NCI-H1105 treated with DMSO at 0.1 percent for 48 hours (cell line): ENCODE results near the gene CEPT1.
"Not testable (repeated sequence)": the region's sequence is repeated elsewhere in the genome, so short reads cannot be mapped to it uniquely, and the experiment has no call there.

Experiments
- DNase-seq: peaks from one replicate; lab custom pipeline; 2025; lab: John Stamatoyannopoulos, UW

Gene CEPT1

DNA sequence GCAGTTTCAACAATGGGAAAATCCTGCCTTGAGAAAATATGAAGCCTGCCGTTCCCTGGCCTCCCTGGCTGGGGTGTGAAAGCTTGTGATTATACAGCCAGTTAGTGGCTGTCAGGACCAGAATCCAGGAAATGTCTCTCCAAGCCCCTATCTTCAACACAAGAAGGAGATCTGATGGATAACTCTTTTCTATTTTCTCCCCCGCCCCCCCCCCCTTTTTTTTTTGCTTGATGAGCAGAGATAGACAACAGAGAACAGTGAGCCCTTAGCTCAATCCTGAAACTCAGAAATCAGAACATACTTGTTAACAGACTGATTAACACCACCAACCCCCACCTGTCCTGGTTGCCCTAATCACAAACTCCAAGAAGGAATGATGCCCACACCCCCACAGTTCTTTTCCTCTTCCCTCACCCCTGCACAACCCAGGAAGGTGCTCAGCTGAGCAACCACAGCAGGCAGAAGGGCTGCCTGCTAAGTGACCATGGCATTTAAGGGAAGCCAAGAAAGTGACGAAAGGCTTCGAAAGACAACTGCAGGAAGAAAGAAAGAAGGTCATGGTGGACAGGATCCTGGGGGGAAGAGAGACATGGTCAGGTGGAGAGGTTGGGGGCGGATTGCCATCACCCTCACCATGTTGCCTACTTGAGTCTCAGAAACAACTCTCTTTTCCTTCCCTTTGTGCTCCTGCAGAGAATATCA is 72.8 kb downstream of the CEPT1 start:
- DNase-seq = no peak

DNA sequence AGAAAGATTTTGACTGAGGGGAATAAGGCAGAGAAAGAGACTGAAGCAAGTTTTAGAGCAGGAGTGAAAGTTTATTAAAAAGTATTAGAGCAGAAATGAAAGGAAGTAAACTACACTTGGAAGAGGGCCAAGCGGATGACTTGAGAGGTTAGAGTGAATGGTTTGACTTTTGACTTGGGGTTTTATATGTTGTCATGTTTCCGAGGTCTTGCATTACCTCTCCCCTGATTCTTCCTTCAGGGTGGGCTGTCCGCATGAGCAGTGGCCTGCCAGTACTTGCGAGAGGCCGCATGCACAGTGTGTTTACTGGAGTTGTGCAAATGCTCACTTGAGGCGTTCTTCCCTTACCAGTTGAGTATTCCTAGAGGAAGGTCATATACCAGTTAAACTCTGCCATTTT is 73.4 kb downstream of the CEPT1 start:
- DNase-seq = no peak

DNA sequence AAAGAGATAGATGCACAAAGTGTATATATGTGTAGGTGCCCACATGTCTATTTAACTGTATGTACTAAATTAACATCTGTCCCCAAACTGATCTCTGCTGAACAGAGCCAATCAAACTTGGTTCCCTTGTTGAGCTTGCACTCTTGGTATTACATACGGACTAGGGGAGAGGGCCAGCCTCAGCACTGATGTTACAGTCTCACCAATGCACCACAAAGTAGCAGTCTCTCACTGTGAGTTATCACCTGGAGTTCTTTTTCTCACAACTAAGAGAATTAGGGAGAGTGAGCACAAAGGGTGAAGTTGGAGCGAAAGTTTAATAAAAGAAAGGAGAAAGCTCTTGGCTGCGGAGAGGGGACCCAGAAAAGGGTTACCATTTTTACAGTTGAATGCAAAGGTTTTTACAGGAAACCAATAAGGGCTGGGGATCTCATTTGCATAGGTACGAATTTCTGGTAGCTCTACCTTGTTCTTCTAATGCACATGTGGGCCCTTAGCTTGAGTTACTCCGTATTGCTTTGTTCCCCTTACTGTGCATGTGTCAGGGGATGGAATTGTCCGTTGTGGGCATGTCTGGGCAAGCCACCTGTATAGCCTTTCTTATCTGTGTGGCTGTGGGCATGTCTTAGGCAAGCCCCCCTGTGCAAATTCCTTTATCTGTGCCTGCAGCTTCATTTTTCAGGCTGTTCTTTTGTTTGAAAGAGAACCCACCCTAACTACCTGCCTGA is 74.2 kb downstream of the CEPT1 start:
- no peak for DNase-seq

DNA sequence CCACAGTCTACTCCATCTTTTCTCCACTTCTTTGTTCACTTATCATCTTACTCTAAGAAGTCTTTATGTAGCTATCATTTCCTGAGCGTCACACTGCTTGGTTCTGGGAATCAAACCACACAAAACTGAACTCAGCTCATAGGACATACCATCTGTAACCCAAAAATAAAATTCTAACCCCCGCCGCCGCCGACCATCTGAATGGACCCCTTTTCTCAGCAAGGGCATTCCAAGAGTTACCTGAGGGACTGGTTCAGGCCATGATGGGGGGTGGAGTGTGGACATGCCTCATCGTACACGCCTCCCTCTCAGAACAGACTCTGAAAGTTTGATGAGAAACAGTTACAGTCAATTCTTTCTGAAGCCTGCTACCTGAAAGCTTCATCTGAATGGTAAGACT is 74.9 kb downstream of the CEPT1 start:
- no peak for DNase-seq

DNA sequence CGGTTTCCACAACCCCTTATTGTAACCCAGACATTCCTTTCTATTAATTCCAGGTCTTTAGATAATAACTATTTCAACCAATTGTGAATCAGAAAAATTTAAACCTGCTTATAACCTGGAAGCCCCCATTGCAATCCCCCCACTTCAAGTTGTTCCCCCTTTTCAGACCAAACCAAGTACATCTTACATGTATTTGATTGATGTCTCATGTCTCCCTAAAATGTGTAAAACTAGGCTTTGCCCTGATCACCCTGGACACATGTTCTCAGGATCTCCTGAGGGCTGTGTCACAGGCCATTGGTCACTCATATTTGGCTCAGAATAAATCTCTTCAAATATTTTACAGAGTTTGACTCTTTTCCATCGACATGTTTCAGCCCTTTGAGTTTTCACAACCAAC is 75.3 kb downstream of the CEPT1 start:
- DNase-seq = not testable (repeated sequence)

DNA sequence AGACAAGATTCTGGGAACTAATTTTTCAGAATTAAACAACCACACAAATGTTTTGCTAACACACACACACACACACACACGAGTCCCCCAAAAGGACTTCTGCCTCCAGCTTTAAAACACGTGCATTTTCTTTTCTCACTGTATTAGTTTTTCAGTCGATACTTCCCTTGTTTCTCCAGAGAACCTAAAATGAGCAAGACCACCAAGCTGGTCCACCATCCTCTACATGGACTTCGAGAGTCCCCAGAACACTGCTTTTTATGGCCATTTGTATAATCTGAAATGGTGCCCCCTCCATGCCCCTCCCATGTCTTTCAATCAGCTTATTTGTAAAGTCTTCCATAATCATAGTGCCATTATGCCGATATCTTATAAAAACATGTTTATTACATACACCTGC is 76.7 kb downstream of the CEPT1 start:
- DNase-seq = no peak

DNA sequence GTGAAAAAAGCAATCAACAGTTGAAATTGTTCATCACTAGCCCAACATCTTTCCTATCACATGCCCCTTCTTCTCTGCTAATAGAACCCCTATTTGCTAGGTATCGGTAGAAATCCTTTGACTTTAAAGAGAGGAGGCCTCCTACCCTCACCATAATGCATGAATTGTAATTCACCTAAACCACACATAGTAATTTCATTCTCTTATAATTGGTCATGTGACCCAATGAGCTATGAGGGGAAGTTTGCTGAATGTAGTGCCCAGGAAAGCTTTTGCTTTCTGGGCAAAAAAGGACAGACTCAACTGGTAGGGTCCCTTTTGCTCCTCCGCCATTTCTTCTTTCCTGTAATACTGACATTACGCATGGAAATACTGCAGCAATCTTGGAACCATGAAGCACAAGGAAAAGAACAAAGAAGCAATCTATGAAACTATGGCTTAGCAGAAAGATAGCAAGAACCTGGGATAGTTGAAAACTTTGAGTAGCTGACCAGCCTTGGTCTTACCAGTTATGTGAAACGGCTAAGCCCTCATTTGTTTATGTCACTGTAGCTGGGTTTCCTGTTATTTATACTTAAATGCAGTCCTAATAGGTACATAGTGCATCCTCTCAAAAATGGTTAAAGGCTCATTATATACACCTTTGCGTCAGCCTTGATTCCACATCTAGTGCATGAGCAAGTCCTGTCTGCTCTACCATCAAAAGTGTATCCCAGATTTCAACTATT is 77.3 kb downstream of the CEPT1 start:
- no peak for DNase-seq

DNA sequence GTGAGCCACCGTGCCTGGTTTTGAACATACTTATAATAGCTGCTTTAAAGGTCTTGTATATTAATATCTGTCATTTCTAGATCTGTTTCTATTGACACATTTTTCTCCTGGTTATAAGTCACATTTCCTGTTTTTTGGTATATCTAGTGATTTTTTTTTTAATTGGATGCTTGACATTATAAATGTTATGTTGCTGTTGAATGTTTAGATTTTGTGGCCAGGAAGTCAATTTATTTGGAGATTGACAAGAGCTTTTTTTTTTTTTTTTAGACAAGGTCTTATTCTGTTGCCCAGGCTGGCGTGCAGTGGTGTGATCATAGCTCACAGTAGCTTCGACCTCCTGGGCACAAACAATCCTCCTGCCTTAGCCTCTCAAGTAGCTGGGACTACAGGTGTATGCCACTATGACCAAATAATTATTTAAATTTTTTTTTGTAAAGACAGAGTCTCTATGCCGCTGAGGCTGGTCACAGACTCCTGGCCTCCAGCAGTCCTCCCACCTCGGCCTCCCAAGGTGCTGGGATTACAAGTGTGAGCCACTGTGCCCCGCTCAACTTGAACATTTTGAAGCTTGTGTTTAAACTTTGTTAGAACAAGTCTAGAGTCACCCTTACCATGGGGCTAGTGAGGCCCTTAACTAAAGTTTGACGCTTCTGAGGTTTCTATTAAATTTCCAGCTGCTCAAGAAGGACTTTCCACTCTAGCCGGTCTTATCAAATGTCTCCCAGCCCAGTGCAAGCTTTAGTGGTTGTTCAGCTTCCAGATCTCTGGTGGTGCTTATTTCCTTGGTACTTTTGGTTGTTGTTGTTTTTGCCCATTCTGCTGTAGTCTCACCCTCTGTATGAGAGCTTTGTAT is 78.9 kb downstream of the CEPT1 start:
- no peak for DNase-seq

DNA sequence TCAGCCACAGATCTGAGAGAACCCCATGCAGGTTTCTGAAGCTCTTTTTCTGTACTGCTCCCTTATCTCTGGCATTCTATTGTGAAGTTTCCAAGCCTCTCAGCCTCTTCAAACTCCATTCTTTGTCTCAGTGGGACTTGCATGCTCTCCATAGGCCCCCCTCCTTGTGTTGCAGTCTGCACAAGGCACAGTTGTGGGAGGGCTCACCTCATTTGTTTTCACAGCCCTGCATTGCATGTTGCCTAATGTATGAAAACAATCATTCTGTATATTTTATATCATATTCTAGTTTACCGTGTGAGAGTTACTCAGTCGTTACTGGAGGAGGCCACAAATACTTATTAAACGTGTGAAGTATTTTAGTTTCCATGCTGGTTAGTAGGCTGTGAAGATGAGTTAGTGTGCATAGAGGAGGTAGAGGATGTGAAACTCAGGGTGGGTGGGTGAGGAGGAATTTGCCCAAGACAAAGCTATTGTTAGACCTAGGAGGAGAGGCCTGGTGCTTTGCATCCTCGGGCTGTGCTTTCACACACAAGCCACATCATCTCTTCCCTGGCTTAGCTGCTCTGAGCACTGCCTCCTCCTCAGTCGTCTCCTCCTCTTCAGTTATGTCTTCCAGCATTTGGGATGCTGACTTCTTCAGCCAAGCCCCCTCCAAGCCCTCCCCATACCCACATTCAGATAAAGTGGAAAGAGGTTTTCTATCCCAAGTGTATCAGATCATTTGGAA is 79.7 kb downstream of the CEPT1 start:
- no peak for DNase-seq

DNA sequence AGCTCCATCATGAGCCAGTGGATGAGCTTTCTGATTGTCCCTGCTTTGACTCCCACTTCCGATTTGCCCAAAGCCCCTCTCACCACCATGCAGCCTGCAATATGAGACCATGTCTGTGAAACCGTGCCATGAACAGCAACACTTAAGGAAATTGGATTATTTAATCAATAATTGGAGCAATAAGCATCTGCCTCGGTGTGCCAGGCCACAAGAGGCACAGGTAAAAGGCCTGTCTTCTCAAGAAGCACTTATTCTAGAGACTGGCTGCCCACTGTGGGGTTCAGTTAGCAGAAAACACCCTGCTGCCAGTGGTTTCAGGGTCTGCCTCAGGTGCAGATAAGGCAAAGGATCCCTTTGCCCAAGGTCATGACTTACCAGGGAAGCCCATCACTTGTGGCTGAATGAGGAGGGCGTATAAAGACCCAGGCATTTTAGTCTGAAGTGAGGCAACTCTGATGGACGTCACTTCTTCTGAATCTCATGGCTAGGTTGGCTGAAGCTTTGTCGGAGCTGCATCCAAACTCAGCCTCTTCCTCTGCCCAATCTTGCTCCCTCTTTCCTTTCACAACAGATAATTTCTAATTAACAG is 80.4 kb downstream of the CEPT1 start:
- DNase-seq = no peak

DNA sequence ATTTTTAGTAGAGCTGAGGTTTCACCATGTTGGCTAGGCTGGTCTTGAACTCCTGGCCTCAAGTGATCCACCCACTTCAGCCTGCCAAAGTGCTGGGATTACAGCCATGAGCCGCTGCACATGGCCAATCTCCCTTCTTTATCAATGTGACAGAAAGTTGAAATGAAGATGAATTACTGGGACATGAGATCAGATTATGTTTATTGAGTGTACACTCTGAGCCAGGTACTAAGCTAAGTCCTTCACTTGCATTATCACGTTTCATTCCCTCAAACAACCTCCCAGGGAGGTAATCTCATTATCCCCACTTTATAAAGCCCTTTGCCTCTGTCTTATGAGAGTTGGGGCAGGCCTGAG is 81.2 kb downstream of the CEPT1 start:
- DNase-seq = no peak

DNA sequence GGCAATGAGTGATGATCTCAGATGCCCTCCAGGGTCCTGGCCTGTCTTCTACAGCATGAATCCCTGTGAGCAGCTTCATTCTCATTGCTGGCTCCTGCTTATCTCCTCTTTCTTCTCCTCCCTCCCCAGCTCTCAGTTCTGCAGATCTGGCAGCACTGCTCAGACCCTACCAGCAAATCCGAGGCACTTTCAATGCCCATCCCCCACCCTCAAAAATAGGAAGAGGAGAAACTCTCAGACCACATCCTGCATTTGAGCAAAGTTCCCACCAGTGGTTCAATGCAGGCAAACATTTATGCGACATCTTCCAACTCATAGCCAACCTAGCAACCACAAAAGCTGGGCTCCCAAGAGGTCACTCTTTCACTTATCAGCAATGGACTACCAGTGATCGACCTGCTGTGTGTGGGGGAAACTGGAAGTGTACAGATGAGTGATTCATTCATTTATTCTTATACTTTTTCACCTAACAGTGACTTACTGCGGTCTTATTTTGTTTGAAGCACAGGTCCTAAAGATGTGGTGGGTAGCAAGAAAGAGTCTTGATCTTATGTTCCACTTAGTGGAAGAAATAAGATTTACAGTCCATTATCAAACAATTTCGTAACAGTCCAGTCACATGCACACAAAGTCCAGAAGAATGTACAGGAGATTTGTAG is 81.7 kb downstream of the CEPT1 start:
- no peak for DNase-seq

DNA sequence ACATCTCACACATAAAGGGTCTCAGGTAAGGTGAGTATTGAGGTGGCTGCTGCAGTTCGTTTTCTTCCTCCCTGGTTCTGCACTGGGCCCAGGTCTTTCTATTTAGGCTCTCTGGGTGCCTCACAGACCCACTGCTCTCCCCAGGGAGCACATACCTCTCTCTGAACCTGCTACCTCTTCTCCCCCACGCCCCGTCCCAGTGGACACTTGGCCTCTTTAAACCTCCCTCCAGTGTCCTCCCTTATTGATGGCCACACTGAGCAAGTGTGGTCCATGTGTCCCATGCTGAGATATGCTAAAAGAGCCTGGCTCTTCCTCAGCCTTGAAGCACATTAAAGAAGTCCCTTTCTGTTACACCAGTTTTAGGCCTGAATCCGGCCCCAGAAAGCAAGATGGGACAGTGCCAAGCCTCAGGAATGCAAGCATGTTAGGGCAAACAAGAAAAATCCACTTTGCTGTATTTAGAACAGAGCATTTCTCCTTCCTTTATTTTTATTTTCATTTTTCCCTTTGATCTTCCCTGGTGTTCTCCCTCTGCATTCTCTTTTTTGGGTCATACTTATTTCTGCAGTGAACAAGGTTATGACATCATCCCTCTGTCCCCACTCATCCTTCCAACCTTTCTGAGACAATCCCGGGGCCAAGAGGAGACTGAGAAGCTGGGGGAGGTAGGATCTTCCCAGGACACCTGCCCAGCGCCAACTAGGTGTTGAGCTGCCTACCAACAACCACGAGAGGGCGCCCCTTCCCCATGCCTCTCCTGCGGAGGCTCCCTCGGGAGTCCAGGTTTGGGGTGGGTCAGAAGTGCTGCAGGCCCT is 82.5 kb downstream of the CEPT1 start:
- DNase-seq = peak; percentile 70

DNA sequence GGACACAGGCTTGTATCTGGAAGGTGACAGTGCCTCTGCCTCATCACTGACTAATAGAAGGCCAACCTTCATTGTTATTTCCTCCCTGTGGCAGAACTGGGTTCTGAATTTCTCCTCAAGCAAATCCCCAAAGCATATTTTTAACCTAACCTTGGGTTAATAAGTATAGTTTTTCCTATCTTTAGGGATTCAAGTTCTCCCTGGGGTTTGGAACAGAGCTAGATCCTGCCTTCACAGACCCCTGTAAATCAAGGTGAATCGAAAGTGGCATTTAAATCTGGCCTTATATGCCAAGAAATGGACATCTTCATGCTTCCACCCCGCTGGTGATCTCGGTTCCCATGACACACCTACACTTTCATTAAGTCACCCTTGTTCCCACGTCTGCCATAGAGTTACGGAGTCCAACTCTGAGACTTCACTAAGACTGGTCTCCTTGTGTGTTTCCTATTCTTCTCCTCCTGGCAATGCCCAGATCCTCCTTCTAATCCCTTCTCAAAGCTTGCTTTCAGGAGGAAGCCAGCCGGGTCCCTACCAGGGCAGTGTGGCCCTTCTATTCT is 83.2 kb downstream of the CEPT1 start:
- no peak for DNase-seq

DNA sequence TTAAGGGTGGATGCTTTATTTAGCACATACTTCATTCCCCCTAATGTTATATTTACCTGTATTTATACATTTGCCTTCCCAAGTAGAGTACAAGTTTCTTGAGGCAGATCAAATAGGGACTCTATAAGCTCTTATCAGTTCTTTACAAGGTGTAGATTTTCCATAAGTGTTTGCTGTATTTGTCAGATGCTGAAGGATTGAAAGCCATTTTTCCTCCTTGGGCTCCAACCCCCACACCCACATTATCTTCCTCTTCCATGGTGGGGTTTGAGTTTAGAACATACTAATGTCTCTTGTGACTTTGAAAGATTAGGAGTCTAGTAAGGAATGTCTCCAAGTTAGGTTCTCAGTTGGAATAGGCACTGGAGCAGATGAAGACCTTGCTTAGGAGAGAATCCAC is 85.1 kb downstream of the CEPT1 start:
- DNase-seq = no peak

DNA sequence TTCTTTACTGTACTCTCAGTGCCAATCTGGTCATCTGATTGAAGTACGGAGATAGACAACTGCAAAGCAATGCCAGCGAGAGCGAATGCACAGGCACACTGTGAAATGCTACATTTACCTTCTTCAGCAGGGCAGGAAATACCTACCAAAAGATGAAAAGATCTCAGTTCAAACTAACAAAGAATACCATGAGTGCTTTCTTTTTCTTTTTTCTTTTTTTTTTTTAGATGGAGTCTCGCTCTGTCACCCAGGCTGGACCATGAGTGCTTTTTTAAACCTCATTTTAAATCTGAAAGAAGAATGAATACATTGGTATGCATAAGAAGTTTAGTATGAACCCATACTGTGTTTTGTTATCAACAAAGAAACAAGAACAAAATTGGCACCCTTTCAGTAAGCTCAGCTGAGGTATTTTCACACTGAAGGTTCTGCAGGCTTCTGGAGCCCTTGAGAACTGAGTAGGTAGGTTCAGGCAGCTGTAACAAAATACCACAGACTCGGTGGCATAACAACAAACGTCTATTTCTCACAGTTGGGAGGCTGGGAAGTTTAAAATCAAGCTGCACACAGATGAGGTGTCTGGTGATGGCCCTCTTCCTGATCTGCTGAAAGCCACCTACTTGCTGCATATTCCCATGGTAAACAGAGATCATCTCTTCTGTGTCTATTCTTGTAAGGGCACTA is 85.8 kb downstream of the CEPT1 start:
- no peak for DNase-seq

DNA sequence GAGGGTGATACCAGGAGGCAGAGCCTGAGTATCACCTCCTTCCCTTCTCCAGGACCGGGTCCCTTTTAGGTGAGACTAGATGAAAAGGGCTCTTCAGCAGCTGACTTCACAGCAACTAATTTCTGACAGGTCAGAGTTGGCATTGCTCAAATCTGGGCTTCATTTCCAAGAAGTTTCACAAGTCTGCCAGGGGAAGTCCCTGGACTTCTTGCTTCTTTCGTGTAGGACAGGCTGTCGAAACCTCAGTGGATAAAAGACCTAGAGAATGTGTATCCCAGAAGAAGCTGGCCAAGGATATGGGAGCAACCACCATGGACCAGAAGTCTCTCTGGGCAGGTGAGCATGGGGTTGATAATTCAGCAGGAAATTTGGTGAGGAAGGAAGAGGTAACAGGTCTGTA is 87.4 kb downstream of the CEPT1 start, which contains the start of gene CHI3L2:
TSS of gene CHI3L2 (plus strand) at position 280 of the 400 bp plus-strand sequence. CDS start at position 297, 17 bp downstream.
- no peak for DNase-seq

DNA sequence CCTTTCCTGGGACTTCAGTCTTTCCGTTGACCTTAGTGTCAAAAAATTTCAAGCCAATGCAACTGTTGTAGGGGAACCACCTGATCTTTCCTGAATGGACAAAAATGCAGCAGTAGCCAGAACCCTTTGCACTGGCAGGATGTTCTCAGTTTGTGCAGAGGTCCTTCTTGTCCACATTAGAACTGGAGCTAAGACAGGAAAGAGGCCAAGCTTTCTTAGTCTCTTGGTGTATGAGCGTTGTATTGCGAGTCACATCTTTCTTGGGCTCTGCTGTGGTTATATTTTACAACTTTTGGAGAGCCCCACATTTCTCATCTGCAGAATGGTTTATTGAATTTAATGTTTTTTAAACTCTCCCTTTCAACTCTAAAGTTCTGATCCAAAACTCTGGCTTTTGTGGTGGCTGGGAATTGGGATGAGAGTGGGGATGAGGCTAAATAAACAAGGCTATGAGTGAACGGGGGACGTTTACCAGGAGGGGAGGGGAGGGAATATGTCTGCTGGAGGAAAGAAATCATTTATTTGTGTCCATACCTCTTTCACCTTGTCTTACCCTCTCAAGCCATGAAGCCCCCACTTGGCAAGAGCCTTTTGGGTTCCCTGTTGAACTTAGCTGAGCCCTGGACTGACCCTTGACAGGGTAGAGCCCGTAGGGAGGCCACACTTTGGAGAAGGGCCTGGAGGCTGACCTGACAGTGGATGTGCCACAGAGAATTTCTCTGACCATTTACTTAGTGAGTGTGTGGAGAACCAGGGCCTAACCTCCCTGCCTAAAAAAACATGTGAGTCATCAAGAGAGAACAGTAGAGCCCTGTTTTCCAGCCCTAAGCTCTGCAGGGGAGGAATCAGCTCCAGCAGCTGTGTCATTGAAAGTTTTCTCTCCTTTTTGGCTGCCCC is 88.1 kb downstream of the CEPT1 start:
- DNase-seq = no peak
